GM18861 (cell line): Measurements from ENCODE around the gene CASP6.
"Not testable (repeated sequence)": the region's sequence is repeated elsewhere in the genome, so short reads cannot be mapped to it uniquely, and the experiment has no call there.

Source experiments
- ATAC-seq: cut with Tn5 transposase; IDR thresholded peaks from one replicate; pipeline ENCODE4 v1.9.1; 2021; ENCODE audit not compliant: unreplicated experiment

CASP6 gene

DNA sequence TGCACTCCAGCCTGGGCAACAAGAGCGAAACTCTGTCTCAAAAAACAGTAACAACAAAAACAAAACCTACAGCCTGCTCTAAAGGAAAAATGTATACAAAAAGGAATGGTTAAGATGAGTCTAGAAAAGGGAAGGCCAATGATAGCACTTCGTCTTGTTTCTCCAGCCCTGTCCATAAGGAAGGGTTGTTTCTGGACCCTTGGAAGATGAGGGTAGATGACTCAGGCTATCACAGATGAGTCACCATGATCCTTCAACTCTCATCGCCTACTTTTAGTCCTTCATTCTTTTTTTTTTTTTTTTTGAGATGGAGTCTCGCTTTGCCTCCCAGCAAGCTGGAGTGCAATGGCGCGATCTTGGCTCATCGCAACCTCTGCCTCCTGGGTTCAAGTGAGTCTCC lies 17.8 kb upstream of the CASP6 start:
- ATAC-seq, result no peak

DNA sequence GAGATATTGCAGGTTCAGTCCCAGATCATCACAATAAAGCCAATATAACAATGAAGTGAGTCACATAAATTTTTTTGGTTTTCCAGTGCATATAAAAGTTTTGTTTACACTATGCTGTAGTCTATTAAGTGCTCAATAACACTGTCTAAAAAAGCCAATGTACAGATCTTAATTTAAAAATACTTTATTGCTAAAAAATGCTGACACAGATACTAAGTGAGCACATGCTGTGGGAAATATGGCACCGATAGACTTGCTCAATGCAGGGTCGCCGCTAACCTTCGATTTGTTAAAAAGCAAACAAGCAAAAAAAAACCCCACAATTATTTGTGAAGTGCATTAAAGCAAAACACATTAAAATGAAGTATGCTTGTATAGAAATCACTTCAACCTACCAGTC lies 16.4 kb upstream of the CASP6 start:
- ATAC-seq, result no peak

DNA sequence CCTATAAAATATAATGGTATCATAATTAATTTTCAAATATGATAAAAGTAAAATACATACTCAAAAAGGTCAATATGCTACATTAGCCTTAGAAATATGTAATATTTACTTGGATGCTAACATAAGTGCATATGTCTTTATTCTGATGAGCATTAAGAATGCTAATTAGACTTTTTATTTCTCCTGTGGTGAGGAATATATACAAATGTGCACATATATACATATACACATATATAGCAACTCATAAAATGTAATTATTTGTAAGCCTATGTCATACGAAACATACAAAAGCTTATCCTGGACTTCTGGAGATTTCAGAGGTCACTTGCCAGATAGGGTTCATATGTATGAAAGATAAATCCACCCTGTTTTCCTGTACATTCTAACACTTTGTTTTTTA lies 15.5 kb upstream of the CASP6 start:
- ATAC-seq, result no peak

DNA sequence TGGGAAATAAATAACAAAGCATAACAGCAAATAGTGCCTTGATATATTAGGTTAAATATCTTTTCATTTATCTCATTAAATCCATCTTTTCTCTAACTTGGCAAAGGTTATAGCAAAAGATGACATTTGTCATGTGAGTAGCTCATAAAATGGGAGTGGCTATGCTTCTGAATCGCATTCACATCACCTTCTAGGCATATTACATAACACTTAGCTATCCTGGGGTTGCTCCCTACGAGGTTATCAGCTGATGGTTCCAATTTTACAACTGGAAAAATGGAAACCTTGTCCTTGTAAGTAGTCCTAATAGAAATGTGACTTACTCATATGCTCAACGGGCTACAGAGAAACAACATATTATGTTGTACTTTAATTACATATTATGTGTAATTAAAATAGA lies 10.3 kb upstream of the CASP6 start:
- no peak for ATAC-seq

DNA sequence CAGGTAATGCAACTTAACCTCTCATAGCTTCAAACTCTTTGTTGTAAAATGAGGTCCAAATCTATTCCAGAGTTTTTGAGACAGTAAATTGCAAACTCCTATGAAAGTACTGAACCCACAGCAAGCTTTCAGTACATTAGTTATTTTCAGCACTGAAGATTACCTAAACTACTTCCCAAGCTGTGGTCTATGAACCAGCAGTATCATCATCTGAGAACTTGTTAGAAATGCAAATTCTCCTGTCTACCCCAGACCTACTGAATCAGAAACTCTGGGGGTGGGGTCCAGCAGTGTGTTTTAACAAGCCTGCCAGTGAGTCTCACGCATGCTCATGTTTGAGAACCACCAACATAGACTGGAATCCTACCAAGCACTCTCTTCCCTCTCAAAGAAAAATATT lies 5.7 kb upstream of the CASP6 start:
- peak; percentile 81 for ATAC-seq

DNA sequence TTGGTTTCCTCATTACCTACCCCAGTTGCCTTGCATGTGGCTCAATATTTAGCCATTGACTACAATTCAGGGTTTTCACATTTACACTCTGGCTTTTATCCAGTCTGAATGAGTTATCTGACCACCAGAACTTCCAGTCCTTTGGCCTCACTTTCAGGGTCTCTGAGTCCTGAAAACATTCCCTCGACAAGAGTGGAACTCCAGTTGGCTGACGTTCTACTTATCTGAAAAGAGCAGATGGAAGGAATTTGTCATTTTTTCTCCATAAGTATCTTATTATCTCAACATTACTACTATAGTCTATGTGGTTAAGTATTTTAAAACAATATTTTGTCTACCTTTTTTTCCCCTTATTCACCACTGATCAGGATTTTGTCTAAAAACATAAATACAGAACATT lies 5.2 kb upstream of the CASP6 start:
- ATAC-seq, result no peak

DNA sequence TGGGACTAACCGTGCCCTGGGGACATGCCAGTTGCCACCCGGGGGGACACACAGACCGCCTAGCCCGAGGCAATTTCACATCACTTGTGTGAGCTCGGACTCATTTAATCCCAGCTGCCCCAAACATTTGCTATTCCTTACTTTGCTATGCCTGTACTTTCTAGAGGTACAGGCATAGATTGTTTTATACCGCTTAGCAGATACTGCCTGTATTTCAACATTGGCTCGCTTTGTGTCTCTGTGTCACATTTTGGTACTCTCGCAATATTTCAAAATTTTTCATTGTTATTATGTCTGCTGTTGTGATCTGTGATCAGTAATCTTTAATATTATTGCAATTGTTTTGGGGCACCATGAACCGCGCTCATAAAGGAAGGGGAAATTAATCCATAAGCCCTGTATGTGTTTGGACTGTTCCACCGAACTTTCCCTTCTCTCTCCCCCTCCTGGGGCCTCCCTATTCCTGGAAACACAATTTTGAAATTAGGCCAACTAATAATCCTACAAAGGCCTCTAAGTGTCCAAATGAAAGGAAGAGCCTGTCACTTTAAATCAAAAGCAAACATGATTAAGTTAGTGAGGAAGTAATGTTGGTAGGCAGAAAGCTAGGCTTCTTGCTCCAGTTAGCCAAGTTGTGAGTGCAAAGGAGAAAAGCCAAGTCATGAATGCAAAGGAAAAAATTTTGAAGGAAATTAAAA lies 568 bp upstream of the CASP6 start:
- ATAC-seq, result no peak

DNA sequence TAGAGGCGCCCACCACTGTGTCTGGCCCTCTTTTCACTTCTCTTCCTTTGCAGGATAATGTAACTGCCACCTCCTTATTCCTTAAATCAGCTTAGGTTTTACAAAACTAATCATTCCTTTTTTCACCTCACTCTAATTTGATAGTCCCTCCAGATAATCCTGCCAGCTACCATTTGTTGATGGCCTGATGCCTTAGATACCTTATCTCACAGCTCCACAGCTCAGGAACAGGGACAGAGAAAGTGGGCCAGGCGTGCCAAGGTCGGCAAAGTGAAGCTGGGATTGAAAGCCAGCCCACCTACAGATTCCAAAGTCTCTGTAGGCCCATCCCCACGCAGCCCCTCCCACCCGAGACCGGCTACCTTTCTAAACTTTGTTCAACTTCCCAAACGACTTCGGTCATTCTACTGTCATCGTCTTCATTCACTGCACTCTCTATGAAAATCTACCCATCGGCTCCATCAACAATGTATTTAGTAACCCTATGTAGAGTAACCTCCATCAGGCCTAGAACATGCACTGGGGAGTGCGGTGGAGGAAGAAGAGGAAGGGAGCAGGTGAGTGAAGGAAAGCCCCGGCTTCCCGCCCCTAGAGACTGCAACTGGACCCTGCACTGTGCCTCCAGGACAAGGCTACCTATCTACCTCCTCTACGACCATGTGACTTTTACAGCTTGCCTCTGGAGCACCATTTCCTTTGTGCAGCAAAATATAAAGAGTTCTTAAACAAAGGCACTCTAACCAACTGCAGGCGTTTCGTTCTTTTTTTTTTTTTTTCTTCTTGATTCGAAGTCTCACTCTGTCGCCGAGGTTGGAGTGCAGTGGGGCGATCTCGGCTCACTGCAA lies 1.5 kb downstream of the CASP6 start:
- no peak for ATAC-seq

DNA sequence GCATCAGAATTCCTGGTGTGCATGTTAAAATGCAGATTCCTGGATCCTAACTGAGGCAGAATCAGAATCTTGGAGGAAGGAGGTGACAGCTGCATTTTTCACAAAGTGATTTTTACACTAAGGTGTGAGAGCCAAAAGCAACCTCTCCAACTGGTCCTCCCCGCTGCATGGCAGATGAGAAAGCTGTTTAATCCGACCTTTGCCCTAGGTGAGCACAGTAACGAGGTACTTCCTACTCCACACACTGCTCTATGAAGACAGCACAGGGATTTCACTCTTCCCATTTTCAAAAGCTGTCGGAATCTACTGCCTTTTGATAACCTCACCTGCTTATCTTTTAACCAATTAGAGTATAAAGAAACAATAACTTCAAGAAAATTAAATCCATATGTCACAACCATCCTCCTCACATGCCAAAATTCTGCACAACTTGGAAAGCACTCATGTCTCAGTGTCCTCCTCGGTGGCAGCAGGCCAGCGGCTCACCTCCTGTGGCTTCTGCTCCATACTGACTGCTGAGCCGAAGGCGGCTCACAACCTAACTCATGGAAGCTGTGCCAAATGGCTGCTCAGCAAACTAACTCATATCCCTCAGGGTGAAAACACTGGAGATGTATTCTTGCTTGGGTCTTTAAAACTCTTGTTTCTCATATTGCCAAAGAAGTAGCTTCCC lies 3.6 kb downstream of the CASP6 start:
- no peak for ATAC-seq

DNA sequence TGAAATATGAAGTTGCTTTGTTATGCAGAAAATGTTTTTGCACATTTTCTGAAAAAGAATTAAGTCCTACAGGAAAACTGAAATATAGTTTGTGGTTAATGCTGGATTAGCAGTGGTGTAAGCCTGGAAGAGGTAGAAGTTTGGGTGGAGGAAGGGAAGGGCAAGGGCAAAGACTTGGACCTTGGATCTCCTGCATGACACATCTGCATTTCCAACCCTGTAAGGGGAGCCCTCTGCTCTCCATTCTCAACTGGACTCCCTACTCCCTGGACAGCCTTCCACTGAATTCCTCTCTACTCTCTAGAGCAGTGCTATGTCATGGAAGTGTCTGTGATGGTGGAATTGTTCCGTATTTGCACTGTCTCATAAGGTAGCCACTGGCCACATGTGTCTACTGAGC lies 4.6 kb downstream of the CASP6 start:
- no peak for ATAC-seq

DNA sequence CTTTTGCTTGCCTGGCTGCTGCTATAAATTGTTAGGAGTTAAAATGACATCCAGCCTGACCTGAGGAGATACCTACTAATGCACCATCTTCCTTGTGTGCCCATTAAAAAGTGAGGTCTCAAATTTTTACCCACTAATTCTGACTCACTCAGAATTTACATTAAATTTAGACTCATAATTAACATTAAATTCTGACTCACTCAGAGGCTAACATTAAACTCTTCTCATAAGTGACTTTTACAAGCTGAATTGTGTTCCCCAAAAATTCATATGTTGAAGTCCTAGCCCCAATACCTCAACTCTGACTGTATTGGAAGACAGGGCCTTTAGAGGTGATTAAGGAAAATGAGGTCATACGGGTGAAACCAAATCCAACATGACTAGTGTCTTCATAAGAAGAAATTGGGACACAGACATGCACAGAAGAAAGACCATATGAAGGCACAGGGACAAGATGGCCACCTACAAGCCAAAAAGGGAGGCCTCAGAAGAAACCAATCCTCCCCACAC lies 11.8 kb downstream of the CASP6 start:
- ATAC-seq, result no peak

DNA sequence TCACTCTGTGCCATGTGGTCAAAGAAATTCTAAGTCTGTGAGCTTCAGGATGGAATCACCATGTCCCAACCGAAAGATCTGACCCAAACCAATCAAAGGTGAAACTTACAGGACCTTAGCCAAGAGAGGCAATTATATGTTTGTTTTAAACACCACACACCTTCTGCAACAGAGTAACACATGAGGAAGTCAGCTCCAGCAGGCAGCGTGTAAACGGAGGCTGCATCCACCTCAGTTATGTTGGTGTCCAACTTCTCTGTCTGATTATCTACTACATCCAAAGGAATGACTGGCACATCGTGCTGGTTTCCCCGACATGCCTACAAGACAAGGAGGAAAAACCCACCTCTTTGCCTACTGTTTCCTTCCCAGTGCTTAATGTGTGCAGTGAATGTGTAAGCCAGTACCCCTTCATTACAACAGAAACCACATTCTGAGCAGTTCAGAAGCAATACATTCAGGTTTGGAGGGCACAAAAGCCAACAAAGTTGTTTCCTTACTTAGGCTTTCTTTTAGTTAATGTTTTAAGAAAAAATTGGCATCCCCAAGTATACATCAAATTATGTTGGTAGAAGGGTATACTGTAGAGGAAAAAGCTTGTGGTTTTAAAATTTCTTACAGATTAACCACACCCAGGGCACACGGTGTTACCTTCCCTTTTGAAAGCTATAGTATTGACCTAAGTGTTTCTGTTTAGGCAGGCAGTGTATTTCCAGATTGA lies 12.4 kb downstream of the CASP6 start:
- ATAC-seq, result peak; percentile 96

DNA sequence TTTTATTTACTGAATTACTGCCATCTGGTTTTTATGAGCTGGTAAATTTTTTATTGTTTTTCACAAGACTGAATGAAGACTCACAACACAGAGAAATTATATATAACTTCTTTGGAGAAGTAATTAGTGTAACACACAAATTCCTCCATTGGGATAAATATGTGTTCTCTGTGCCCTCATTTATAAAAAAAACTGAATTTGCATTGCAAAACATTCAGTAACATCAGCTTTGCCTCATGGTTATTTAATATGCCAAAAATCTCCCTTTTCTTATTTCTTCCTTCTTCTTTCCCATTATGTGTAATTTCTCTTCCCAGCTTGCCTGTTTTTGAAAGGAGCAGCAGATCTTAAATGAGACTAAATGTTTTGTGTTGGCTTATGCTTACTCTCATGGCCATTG lies 18.5 kb downstream of the CASP6 start:
- ATAC-seq, result no peak

DNA sequence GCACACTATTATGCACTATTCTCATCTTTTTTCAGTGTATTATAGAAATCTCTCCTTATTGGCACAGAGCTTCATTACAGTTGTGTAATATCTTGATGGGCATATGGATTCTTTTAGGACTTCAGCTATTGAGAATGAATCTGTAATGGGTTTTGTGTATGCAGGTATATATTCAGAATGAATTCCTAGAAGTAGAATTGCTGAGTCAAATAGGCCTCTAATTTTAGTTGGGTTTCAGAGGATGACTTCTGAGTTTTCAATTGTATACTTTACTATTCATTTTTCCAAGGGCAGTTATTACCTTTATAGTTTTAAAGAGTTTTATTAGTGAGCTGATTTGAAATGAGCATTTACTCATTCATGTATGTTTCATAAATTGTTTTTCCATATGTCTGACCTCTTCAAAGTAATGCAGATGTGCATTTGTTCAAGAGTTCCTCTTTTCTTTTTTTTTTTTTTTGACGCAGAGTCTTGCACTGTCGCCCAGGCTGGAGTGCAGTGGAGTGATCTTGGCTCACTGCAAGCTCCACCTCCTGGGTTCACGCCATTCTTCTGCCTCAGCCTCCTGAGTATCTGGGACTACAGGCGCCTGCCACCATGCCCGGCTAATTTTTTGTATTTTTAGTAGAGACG lies 19.5 kb downstream of the CASP6 start:
- ATAC-seq, result no peak

DNA sequence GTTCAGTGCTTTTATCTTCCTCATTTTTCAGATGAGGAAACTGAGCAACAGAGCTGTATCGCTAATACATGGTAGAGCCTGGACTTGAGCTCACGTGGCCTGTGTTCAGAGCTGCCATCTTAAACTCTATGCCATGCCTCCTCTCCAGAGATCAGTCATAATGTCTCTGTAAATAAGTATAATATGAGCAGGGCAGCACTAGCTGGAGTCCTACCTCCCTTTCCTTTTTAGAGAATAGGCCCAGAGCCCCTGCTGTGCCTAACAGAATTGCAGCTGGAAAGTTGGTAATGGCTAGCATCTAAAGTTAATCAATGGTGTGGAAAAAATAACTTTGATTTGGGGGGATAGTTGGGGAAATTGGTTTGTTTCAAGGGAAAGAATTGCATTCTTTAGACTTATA lies 20.4 kb downstream of the CASP6 start:
- no peak for ATAC-seq

DNA sequence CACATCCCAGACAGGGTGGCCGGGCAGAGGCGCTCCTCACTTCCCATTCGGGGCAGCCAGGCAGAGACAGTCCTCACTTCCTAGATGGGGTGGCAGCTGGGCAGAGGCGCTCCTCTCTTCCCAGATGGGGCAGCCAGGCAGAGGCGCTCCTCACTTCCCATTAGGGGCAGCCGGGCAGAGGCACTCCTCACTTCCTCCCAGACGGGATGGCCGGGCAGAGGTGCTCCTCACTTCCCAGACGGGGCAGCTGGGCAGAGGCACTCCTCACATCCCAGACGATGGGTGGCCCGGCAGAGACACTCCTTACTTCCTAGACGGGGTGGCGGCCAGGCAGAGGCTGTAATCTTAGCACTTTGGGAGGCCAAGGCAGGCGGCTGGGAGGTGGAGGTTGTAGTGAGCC lies 24.3 kb downstream of the CASP6 start:
- ATAC-seq, result not testable (repeated sequence)

DNA sequence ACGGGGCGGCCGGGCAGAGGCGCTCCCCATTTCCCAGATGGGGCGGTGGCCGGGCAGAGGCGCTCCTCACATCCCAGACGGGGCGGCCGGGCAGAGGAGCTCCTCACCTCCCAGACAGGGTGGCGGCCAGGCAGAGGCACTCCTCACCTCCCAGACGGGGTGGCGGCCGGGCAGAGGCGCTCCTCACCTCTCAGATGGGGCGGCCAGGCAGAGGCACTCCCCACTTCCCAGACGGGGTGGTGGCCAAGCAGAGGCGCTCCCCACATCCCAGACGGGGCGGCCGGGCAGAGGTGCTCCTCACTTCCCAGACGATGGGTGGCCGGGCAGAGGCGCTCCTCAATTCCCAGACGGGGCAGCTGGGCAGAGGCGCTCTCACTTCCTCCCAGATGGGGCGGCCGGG lies 24.8 kb downstream of the CASP6 start:
- not testable (repeated sequence) for ATAC-seq

DNA sequence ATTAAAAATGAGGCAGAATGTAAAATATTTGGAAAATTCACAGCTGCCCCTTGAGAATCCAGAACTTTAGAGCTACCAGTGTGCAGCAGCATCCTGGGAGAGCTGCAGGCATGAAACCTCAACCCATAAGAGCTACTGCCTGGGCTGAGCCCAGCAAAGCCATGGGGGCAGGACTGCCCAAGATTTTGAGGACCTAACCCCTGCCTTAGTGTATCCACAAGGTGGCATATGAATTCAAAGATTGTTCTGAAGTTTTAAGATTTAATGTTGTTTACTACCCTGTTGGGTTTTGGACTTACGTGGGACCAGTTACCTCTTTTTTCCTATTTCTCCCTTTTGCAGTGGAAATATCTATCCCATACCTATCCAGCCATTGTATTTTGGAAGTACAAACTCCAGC lies 26.4 kb downstream of the CASP6 start:
- no peak for ATAC-seq

DNA sequence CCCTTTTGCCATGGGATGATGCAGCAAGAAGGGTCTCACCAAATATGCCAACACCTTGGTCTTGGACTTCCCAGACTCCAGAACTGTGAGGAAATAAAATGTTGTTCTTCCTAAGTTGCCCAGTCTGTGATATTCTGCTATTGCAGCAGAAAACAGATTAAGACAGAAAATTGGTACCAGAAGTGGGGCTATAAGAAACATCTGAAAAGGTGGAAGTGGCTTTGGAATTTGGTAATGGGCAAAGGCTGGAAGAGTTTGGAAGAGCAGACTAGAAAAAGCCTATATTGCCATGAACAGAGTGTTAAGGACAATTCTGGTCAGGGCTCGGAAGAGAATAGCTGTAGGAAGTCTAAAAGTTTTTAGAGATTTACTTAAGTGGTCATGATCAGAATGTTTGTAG lies 27.4 kb downstream of the CASP6 start:
- no peak for ATAC-seq

DNA sequence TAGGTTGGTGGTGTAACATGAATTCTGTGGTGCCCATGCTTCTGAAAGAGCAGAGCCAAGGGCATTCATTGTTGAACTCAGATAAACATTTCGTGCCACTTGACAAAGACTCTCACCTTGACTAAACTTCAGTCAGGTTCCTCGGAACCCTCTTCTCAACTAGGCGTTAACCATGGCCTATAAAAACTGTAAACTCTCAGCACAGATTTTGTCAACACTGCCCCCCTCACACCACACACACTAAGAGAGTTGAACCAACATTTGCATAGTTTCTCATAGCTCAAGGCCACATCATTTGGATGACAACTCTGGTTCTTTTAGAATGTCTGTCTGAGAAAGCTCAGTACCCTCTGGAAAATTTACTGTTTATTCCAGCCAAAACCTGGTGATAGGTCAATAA lies 28.1 kb downstream of the CASP6 start:
- no peak for ATAC-seq

DNA sequence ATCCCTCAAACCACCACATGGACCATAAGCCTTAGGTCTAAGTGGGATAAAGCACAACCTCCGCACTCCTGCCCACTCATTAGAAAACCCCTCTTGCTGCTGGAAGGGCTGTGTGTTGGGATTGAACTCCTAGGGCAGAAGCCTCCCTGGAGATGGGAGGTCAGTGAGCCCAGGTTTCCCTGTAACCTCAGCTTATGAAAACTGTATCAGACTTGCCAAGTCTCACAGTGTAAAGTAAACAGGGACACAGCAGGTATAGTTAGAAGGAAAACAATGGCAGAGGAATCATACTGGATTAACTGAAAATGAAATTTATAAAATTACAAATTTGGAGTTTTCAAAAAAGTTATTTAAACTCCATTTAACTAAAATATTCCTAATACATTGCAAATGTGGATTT lies 29.9 kb downstream of the CASP6 start:
- no peak for ATAC-seq
